Effector memory CD8-positive, alpha-beta T cell (primary cell): Measurements from ENCODE around the gene TIMP3.

ENCODE experiments used
- ATAC-seq: fragments of 150-1000 bp; cut with Tn5 transposase; replicated peaks from 2 replicates; pipeline ENCODE4 v1.10.0; 2021; ENCODE audit warnings: mild to moderate bottlenecking, moderate library complexity
- DNase-seq, 3 experiments: peaks; one replicate each; pipeline ENCODE4 v3.0.0; 2021
- H3K27ac Mint-ChIP-seq, 2 donors: one replicate each; pipeline ENCODE4 v1.8.0; 2022; ENCODE audit warnings: mild to moderate bottlenecking in 2 of 2, mixed read lengths in 2 of 2, moderate library complexity in 2 of 2
- H3K27me3 Mint-ChIP-seq, 2 donors: one replicate each; pipeline ENCODE4 v1.8.0; 2022; ENCODE audit warnings: mixed read lengths in 2 of 2
- H3K36me3 Mint-ChIP-seq: one replicate; pipeline ENCODE4 v1.8.0; 2022; ENCODE audit warnings: mild to moderate bottlenecking, moderate library complexity, mixed read lengths; ENCODE audit not compliant: insufficient read depth
- H3K4me1 Mint-ChIP-seq, 2 donors: one replicate each; pipeline ENCODE4 v1.8.0; 2022; ENCODE audit warnings: low read depth in 2 of 2, mixed read lengths in 2 of 2
- H3K4me3 Mint-ChIP-seq, 2 donors: one replicate each; pipeline ENCODE4 v1.8.0; 2022; ENCODE audit warnings: mild to moderate bottlenecking in 2 of 2, mixed read lengths in 2 of 2, moderate library complexity in 2 of 2
- H3K9me3 Mint-ChIP-seq, 2 donors: one replicate each; pipeline ENCODE4 v1.8.0; 2022; ENCODE audit warnings: mixed read lengths in 2 of 2

TIMP3 gene

GRCh38 chr22:32882774-32883530, 81.4 kb downstream of the TIMP3 start:
- Mint-ChIP-seq H3K27ac (no peak overlapping the region), H3K36me3 (no peaks in the 10 kb centered on the region), H3K27me3 (peaks cover 26 to 29% of the 10 kb centered on the region in 2 donors), H3K4me1 (peaks cover 0 to 5% of the 10 kb centered on the region in 2 donors), H3K9me3 (no peaks in the 10 kb centered on the region), H3K4me3 (no peak overlapping the region)
- ATAC-seq (no peak), DNase-seq (no peak)

GRCh38 chr22:32887324-32887980, 85.9 kb downstream of the TIMP3 start:
- H3K4me3 Mint-ChIP-seq = no peak overlapping the region
- H3K9me3 Mint-ChIP-seq = no peaks in the 10 kb centered on the region
- no peak overlapping the region for H3K27ac Mint-ChIP-seq
- H3K4me1 Mint-ChIP-seq = no peaks in the 10 kb centered on the region
- H3K36me3 Mint-ChIP-seq = no peaks in the 10 kb centered on the region
- H3K27me3 Mint-ChIP-seq = peaks cover 4 to 8% of the 10 kb centered on the region in 2 donors
- no peak for DNase-seq
- no peak for ATAC-seq

GRCh38 chr22:32888976-32889375, 87.5 kb downstream of the TIMP3 start:
- no peak for ATAC-seq
- DNase-seq = no peak
- no peaks in the 10 kb centered on the region for H3K9me3 Mint-ChIP-seq
- H3K27ac Mint-ChIP-seq = no peak overlapping the region
- H3K36me3 Mint-ChIP-seq = no peaks in the 10 kb centered on the region
- no peak overlapping the region for H3K4me3 Mint-ChIP-seq
- peaks cover 8 to 12% of the 10 kb centered on the region in 2 donors for H3K27me3 Mint-ChIP-seq
- no peaks in the 10 kb centered on the region for H3K4me1 Mint-ChIP-seq

- no peak overlapping the region for H3K4me3 Mint-ChIP-seq
- H3K27me3 Mint-ChIP-seq = peaks cover 0 to 12% of the 10 kb centered on the region in 2 donors
- ATAC-seq = no peak
- no peaks in the 10 kb centered on the region for H3K4me1 Mint-ChIP-seq
- H3K27ac Mint-ChIP-seq = no peak overlapping the region
- no peaks in the 10 kb centered on the region for H3K9me3 Mint-ChIP-seq
- no peaks in the 10 kb centered on the region for H3K36me3 Mint-ChIP-seq
- no peak for DNase-seq
Observed at GRCh38 chr22:32896891-32897290, 95.4 kb downstream of the TIMP3 start.

- Mint-ChIP-seq H3K27me3 (peaks cover 0 to 9% of the 10 kb centered on the region in 2 donors), H3K4me3 (no peak overlapping the region), H3K9me3 (no peaks in the 10 kb centered on the region), H3K36me3 (no peaks in the 10 kb centered on the region), H3K4me1 (no peaks in the 10 kb centered on the region), H3K27ac (no peak overlapping the region)
- ATAC-seq = no peak
- DNase-seq = no peak
Observed at GRCh38 chr22:32897400-32897799, 95.9 kb downstream of the TIMP3 start.

- ATAC-seq = no peak
- H3K4me1 Mint-ChIP-seq = no peaks in the 10 kb centered on the region
- H3K9me3 Mint-ChIP-seq = no peaks in the 10 kb centered on the region
- no peak for DNase-seq
- no peaks in the 10 kb centered on the region for H3K36me3 Mint-ChIP-seq
- no peak overlapping the region for H3K4me3 Mint-ChIP-seq
- H3K27me3 Mint-ChIP-seq = no peaks in the 10 kb centered on the region
- no peak overlapping the region for H3K27ac Mint-ChIP-seq
Observed at GRCh38 chr22:32900886-32901635, 99.6 kb downstream of the TIMP3 start.

GRCh38 chr22:32901925-32902324, 100.4 kb downstream of the TIMP3 start:
- no peak for ATAC-seq
- Mint-ChIP-seq H3K4me3 (no peak overlapping the region), H3K9me3 (no peaks in the 10 kb centered on the region), H3K27me3 (peaks cover 0 to 6% of the 10 kb centered on the region in 2 donors), H3K4me1 (no peaks in the 10 kb centered on the region), H3K27ac (no peak overlapping the region), H3K36me3 (no peaks in the 10 kb centered on the region)
- DNase-seq = no peak

GRCh38 chr22:32903507-32903906, 102.0 kb downstream of the TIMP3 start:
- no peak overlapping the region for H3K27ac Mint-ChIP-seq
- H3K27me3 Mint-ChIP-seq = peaks cover 0 to 7% of the 10 kb centered on the region in 2 donors
- ATAC-seq = no peak
- no peaks in the 10 kb centered on the region for H3K4me1 Mint-ChIP-seq
- H3K9me3 Mint-ChIP-seq = no peaks in the 10 kb centered on the region
- no peak for DNase-seq
- no peak overlapping the region for H3K4me3 Mint-ChIP-seq
- no peaks in the 10 kb centered on the region for H3K36me3 Mint-ChIP-seq

GRCh38 chr22:32904044-32904443, 102.5 kb downstream of the TIMP3 start:
- DNase-seq = no peak
- H3K27ac Mint-ChIP-seq = no peak overlapping the region
- H3K27me3 Mint-ChIP-seq = peaks cover 0 to 7% of the 10 kb centered on the region in 2 donors
- ATAC-seq = no peak
- H3K9me3 Mint-ChIP-seq = no peaks in the 10 kb centered on the region
- H3K4me1 Mint-ChIP-seq = no peaks in the 10 kb centered on the region
- H3K36me3 Mint-ChIP-seq = no peaks in the 10 kb centered on the region
- no peak overlapping the region for H3K4me3 Mint-ChIP-seq

- no peak for ATAC-seq
- Mint-ChIP-seq H3K27ac (no peak overlapping the region), H3K36me3 (no peaks in the 10 kb centered on the region), H3K27me3 (peaks cover 0 to 7% of the 10 kb centered on the region in 2 donors), H3K9me3 (no peaks in the 10 kb centered on the region), H3K4me3 (no peak overlapping the region), H3K4me1 (no peaks in the 10 kb centered on the region)
- no peak for DNase-seq
Observed at GRCh38 chr22:32905400-32905799, 103.9 kb downstream of the TIMP3 start.

- no peak overlapping the region for H3K27ac Mint-ChIP-seq
- ATAC-seq = no peak
- H3K27me3 Mint-ChIP-seq = peaks cover 0 to 7% of the 10 kb centered on the region in 2 donors
- no peak for DNase-seq
- H3K4me3 Mint-ChIP-seq = no peak overlapping the region
- H3K9me3 Mint-ChIP-seq = no peaks in the 10 kb centered on the region
- no peaks in the 10 kb centered on the region for H3K4me1 Mint-ChIP-seq
- no peaks in the 10 kb centered on the region for H3K36me3 Mint-ChIP-seq
Observed at GRCh38 chr22:32909581-32910428, 108.3 kb downstream of the TIMP3 start.

GRCh38 chr22:32910429-32910772, 108.9 kb downstream of the TIMP3 start:
- H3K36me3 Mint-ChIP-seq = no peaks in the 10 kb centered on the region
- no peak overlapping the region for H3K27ac Mint-ChIP-seq
- peaks cover 0 to 7% of the 10 kb centered on the region in 2 donors for H3K27me3 Mint-ChIP-seq
- no peaks in the 10 kb centered on the region for H3K4me1 Mint-ChIP-seq
- H3K9me3 Mint-ChIP-seq = peaks cover 0 to 2% of the 10 kb centered on the region in 2 donors
- H3K4me3 Mint-ChIP-seq = no peak overlapping the region
- no peak for ATAC-seq
- no peak for DNase-seq

GRCh38 chr22:32911503-32911902, 110.0 kb downstream of the TIMP3 start:
- DNase-seq (no peak), ATAC-seq (no peak)
- no peak overlapping the region for H3K27ac Mint-ChIP-seq
- no peaks in the 10 kb centered on the region for H3K4me1 Mint-ChIP-seq
- peaks cover 0 to 3% of the 10 kb centered on the region in 2 donors for H3K9me3 Mint-ChIP-seq
- H3K27me3 Mint-ChIP-seq = peaks cover 0 to 6% of the 10 kb centered on the region in 2 donors
- no peak overlapping the region for H3K4me3 Mint-ChIP-seq
- no peaks in the 10 kb centered on the region for H3K36me3 Mint-ChIP-seq
